NCI-H524 treated with DMSO at 0.1 percent for 48 hours (cell line): ENCODE measurements around the gene NLGN1.
A peak's percentile ranks its signal among the peaks of the same experiment; 100 is the strongest.

ENCODE experiments used
- DNase-seq: peaks from one replicate; lab custom pipeline; 2025; lab: John Stamatoyannopoulos, UW

The NLGN1 gene

DNA sequence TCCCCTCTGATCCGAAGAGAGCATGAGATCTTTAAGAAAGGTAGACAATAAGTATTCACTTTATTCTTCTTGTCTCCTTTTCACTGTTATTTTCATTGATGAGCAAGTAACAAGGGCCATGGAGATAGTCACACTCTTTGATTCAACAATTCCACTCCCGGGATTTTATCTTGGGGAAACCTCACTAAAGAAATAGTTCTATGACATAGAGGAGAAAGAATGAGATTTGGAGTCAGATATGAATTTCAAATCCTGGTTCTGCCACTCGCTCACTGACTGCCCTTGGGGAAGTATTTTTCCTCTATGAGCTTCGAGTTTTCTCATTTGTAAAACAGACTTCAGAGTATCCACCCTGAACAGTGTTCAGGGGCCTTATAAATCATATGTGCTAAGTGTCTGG is 514.6 kb downstream of the NLGN1 start:
- no peak for DNase-seq

DNA sequence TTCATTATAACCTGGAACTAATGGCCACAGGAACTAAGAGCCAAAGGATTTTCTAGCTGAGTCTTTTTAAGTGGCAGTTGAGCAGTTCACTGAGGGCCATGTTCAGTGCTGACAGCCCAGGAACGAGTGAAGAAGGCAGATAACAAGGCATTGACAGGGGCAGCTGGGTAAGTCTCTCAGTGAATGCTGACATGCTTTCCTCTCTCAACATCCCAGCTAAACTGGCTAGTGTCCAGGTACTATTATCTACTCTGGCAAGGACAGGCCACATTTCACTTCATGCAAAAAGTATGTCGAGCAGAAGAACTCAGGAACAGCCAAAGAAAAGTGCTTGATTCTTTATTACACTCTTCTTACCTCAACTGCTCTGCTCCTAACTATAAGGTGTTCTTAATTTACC is 515.9 kb downstream of the NLGN1 start:
- DNase-seq, result no peak

DNA sequence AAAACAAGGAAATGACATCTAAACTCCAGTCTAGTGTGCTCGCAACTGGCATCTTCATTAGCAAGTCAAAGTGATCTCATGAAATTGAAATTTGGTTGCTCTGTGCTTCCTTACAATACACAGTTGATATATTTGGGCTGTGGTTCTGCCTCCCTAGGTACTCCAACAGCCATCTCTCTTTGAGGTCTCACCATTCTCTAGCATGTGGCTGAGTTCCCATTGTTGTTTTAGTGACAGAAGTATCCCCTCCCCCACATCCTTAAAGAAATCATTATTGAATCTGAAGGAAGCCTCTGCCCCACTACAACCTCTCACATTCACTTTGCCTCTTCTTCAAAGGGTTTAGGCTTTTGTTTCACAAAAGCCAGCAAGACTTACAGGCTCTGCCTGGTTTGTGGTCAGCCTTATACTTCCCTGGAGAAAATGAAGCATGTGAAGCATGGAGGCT is 516.5 kb downstream of the NLGN1 start:
- no peak for DNase-seq

- no peak for DNase-seq
Measured at GRCh38 chr3:173916799-173917198, 519.3 kb downstream of the NLGN1 start.

- DNase-seq, result no peak
Measured at GRCh38 chr3:173920386-173920785, 522.8 kb downstream of the NLGN1 start.

DNA sequence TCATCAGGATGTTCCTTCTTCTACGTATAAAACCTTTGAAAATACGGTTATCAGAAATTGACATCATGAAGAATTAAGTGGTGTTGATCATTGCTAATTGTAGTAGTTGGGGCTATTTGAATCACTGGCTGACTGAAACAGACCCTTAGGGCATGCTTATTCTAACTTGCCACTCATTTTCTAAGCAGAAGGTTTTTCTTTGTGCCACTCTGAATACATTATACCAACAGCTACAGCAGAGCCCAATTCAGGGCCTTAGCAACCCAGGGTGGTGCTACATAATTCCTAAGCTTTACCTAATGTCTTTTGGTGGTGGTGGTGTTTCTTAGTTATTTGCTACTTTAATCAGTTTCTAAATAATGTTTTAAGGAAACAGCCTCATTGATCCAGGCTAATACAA is 524.2 kb downstream of the NLGN1 start:
- DNase-seq, result no peak

- no peak for DNase-seq
Measured at GRCh38 chr3:173923204-173923603, 525.7 kb downstream of the NLGN1 start.

DNA sequence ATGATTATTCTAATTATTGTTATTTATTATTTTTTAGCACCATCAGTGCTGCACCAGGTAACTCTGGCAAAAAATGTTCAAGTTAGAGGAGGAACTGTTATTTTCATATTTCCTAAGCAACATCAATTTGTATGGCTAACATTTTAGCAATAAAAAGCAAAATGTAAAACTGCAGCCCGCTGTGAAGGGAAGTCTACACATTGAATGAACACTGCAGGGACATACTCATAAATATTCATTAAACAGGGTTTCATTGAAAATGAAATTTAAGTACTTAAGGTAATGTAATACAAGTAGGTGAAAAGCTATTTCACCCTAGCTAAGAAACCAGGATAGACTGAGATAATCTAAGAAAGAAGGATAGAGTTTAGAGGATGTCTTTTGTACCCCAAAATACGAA is 532.7 kb downstream of the NLGN1 start:
- no peak for DNase-seq

DNA sequence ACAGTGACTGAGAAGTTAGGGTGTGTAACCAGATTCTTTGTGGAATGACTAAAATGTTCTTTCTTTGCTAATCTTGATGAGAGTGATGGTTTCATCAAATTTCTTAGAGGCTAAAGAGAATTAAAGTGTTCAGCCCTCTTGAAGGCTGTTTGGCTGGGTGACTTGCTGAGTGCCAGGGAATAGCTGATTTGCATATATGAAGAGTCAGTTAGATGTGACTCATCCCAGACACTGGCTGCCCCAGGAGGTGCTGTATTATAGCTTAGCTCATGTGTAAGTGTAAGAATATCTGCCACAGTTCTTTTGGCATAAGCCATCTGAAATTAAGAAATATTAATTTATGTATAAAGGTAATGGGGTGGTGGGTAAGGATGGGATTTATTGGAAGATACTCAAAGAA is 535.1 kb downstream of the NLGN1 start:
- DNase-seq, result peak; percentile 16

DNA sequence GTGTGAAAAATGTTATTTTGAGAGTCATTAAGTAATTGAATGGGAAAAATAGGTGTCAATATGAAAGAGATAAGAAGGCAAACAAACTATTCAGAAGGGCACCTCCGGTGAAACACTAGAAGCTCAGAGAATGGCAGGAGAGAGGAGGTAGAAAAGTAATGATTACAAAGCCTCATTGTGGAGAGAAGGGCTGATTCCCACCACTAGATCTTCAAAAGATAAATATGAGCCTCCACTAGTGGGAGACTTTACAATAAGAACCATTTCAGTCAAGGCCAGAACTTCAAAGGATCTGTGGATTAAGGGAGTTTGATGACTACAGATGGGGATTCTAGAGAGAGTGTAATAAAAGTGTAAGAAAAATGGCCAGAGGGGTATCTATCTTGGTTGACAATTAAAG is 535.6 kb downstream of the NLGN1 start:
- DNase-seq, result no peak

- no peak for DNase-seq
Measured at GRCh38 chr3:173936316-173936715, 538.8 kb downstream of the NLGN1 start.

GRCh38 chr3:173938159-173938558 is 540.6 kb downstream of the NLGN1 start:
- no peak for DNase-seq

DNA sequence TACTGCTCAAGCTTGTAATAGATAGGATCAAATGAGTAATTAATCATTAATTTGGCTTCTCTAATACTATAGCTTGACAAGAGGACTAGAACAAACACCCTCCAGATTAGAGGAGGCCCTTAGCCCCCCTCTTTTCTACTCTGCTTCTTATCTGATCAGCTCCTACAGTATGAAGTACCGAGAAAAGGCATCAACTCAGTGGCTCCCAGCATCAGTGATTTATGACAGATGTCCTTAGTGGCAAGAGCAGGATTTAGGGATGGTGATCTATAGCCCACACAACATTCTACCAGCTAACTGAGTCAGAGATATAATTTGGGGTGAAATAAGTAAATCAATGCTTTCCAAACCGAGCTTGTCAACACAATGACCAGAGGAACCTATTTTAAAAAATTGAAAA is 541.1 kb downstream of the NLGN1 start:
- no peak for DNase-seq

DNA sequence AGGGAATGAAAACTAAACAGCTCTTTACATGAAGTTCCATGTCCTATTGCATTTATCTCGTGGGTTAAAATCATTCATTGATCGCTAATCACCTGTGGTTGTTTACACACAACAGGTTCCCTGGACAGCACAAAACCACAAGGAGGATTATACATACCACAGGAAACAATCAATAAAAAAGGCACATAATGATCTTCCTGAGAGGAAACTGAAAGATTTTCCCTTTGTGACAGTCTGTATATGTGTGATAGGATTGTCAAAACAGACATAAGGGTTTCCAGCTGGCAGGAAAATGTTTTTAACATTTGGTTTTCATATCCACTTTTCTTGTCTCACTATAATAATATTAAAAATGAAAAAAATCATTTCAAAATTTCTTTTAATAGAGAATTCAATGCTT is 541.8 kb downstream of the NLGN1 start:
- DNase-seq, result no peak

GRCh38 chr3:173943264-173943663 is 545.7 kb downstream of the NLGN1 start:
- no peak for DNase-seq

GRCh38 chr3:173945170-173945569 is 547.6 kb downstream of the NLGN1 start:
- no peak for DNase-seq

- DNase-seq, result peak; percentile 45
Measured at GRCh38 chr3:173945806-173946205, 548.3 kb downstream of the NLGN1 start.

GRCh38 chr3:173954647-173955046 is 557.1 kb downstream of the NLGN1 start:
- no peak for DNase-seq

- no peak for DNase-seq
Measured at GRCh38 chr3:173957646-173958045, 560.1 kb downstream of the NLGN1 start.

DNA sequence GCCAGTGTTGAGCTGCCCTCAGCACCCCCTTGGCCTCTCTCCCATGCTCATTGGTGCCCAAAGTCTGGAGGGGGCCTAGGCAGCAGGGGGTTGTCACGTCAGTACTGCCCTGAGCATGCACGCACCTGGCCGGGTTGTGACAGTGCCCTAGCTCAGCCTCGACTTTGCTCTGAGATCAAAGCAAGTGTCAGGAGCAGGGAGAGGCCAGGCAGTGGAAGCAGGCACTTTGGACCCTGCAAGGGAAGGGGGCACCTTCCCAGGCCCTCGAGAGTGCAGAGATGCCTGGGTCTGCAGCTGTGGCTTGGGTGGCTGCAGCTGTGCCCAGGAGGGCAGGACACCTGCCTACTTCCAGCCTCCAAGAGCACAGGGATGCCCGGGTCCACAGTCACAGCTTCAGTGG is 561.3 kb downstream of the NLGN1 start:
- no peak for DNase-seq

- DNase-seq, result no peak
Measured at GRCh38 chr3:173970281-173970680, 572.7 kb downstream of the NLGN1 start.

DNA sequence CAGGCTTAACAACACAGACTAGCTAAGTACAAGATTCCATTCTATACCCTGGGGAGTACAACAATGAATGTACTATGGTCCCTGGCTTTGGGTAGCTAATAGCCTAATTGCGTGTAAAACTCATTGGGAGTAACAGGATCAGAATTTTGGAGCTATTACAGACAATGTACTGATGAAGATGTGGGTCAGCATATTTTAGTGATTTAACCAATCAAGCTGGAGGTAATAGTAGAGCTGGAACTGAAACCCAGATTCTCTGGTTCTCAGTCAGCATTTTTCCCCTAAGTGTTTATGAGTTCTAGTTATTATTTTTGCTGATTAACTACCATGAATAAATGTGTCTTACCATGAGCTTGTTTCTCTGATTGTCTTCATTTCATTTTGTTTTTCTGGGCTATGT is 578.7 kb downstream of the NLGN1 start:
- no peak for DNase-seq

DNA sequence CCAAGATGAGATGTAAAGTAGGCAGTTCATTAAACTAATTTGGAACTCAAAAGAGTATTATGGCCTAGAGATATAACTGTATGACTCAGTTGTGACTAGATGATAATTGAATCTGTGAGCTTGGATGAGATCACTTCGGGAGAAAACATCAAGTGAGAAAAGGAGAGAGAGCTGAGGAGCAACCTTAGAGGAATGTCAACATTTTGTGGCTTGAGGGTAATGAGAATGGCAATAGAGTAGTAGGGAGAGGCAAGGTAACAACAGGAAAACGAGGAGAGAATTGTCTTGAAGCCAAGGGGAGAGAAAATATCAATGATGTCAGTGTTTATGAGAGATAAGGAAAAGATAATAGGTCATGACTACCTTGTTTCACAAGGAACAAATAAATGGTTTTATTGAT is 580.2 kb downstream of the NLGN1 start:
- DNase-seq, result no peak

- DNase-seq, result no peak
Measured at GRCh38 chr3:173983343-173983742, 585.8 kb downstream of the NLGN1 start.

- DNase-seq, result no peak
Measured at GRCh38 chr3:173986861-173987410, 589.4 kb downstream of the NLGN1 start.
